ENCODE measurements around the gene CD52. TPM values are rescaled to one million over a fixed set of nuclear protein-coding genes. Genes with fewer than 3 reads are reported as not detected.

The CD52 gene
- total and polyA plus RNA-seq, 2 of the 13 experiments (the other 11 are each of a cell fraction or from before 2014, with no cell fraction given): 0.32 TPM; not detected in 1

DNA sequence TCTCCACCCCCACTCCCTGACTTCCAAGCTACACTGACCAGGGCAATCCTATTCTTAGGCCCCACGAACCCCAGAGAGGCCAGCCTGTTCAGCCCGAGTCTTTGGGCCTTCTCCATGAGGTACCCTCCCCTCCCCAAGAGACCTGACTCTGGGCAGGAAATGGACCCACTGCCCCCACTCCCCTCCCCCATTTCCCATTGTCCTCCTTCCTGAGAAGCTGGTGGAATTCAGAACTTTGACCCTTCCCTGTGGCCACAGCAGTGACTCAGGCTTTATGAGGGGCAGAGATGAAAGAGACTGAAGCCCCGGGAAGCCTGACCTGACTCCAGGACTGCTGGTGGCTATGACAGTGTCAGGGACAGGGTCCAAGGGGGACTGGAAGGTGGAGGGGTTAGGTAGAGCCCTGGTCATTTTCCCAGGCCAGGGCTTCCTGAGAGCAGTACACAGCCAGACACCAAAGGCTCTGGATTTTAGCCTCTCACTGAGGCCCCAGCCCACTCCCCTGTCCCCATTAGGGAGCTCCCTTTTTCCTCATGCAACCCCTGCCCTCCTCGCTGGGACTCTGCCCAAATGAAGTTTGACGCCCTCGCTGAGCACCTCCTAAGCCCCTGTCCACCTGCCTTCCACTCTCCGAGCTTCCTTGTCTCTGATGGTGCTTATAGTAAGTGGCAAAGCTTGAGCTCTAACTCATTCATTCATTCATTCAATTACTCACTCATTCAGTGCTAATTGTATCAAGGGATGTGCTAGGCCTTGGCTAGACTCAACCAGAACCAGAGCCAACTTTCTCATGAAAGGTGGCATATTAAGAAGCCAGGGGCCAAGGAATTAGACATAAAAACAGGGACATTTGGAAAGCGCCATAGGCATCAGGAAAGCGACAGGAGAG lies 33.2 kb downstream of the CD52 start (continued):
- TF ChIP-seq SP5 (CRISPR knock-in tag; IDR thresholded peaks at IDR 0.05; ENCODE audit: borderline replicate concordance, low read depth) (peak; percentile 68; the same call in 1 of the 2 replicates), ZNF891 (CRISPR knock-in tag; IDR thresholded peaks at IDR 0.05) (peak; percentile 24; the same call in 1 of the 2 replicates), MAFF (IDR thresholded peaks at IDR 0.05; ENCODE audit: low read depth, low read length) (peak; percentile 64), ZNF224 (CRISPR knock-in tag; IDR thresholded peaks at IDR 0.05) (no peak), MIXL1 (CRISPR knock-in tag; IDR thresholded peaks at IDR 0.05) (peak; percentile 67; the same call in 1 of the 2 replicates), ZNF282 (IDR thresholded peaks at IDR 0.05; ENCODE audit: partially characterized antibody) (no peak), ZMAT3 (CRISPR knock-in tag; conservative IDR thresholded peaks at IDR 0.05) (peak; percentile 50; the same call in 1 of the 2 replicates), AHR (CRISPR knock-in tag; IDR thresholded peaks at IDR 0.05) (no peak), ZBTB7B (CRISPR knock-in tag; IDR thresholded peaks at IDR 0.05) (peak; percentile 92), KAT8 (CRISPR knock-in tag; IDR thresholded peaks at IDR 0.05) (peak; percentile 54), ZNF33A (CRISPR knock-in tag; IDR thresholded peaks at IDR 0.05; ENCODE audit: borderline replicate concordance) (no peak; the same call in 1 of the 2 replicates), MATR3 (CRISPR knock-in tag; IDR thresholded peaks at IDR 0.05) (no peak), NFATC3 (CRISPR knock-in tag; IDR thresholded peaks at IDR 0.05) (no peak), YEATS4 (CRISPR knock-in tag; IDR thresholded peaks at IDR 0.05; ENCODE audit: borderline replicate concordance) (peak; percentile 44; the same call in 1 of the 2 replicates), ZFX (CRISPR knock-in tag; IDR thresholded peaks at IDR 0.05; ENCODE audit: low read depth) (peak; percentile 85), ZNF367 (CRISPR knock-in tag; IDR thresholded peaks at IDR 0.05; ENCODE audit: borderline replicate concordance) (no peak), ZNF30 (CRISPR knock-in tag; IDR thresholded peaks at IDR 0.05) (no peak), ATF7-NPFF (CRISPR knock-in tag; IDR thresholded peaks at IDR 0.05; ENCODE audit: low read depth) (no peak), ZSCAN12 (CRISPR knock-in tag; IDR thresholded peaks at IDR 0.05) (no peak), RFX1 (IDR thresholded peaks at IDR 0.05) (no peak), STAG1 (CRISPR knock-in tag; IDR thresholded peaks at IDR 0.05) (0 out of 2 replicates have a peak, but pooled peaks have one; percentile 0), ZNF337 (CRISPR knock-in tag; IDR thresholded peaks at IDR 0.05; ENCODE audit: borderline replicate concordance, low read depth) (peak; percentile 38; the same call in 1 of the 2 replicates), ZSCAN31 (CRISPR knock-in tag; IDR thresholded peaks at IDR 0.05; ENCODE audit: low read depth) (peak; percentile 61; the same call in 1 of the 2 replicates), EHMT2 (IDR thresholded peaks at IDR 0.05; ENCODE audit: borderline replicate concordance, low read depth, low read length) (no peak), ZNF225 (CRISPR knock-in tag; IDR thresholded peaks at IDR 0.05) (peak; percentile 61; the same call in 1 of the 2 replicates), TEAD3 (CRISPR knock-in tag; optimal IDR thresholded peaks at IDR 0.05; ENCODE audit: borderline replicate concordance) (peak; percentile 90), ZNF460 (CRISPR knock-in tag; IDR thresholded peaks at IDR 0.05; ENCODE audit: borderline replicate concordance) (peak; percentile 32; the same call in 1 of the 2 replicates)
- TF ChIP-seq, protein P1, sequence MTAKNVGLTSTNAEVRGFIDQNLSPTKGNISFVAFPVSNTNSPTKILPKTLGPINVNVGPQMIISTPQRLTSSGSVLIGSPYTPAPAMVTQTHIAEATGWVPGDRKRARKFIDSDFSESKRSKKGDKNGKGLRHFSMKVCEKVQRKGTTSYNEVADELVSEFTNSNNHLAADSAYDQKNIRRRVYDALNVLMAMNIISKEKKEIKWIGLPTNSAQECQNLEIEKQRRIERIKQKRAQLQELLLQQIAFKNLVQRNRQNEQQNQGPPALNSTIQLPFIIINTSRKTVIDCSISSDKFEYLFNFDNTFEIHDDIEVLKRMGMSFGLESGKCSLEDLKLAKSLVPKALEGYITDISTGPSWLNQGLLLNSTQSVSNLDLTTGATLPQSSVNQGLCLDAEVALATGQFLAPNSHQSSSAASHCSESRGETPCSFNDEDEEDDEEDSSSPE (CRISPR knock-in tag; IDR thresholded peaks at IDR 0.05): peak; percentile 49; the same call in 1 of the 2 replicates
- TF ChIP-seq, protein P2, sequence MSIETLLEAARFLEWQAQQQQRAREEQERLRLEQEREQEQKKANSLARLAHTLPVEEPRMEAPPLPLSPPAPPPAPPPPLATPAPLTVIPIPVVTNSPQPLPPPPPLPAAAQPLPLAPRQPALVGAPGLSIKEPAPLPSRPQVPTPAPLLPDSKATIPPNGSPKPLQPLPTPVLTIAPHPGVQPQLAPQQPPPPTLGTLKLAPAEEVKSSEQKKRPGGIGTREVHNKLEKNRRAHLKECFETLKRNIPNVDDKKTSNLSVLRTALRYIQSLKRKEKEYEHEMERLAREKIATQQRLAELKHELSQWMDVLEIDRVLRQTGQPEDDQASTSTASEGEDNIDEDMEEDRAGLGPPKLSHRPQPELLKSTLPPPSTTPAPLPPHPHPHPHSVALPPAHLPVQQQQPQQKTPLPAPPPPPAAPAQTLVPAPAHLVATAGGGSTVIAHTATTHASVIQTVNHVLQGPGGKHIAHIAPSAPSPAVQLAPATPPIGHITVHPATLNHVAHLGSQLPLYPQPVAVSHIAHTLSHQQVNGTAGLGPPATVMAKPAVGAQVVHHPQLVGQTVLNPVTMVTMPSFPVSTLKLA (IDR thresholded peaks at IDR 0.05): no peak

Data from HepG2 (cell line).